Progenitor cell of endocrine pancreas (in vitro differentiated cells): Measurements from ENCODE around the gene FYN. TPM values are rescaled to one million over a fixed set of nuclear protein-coding genes. Genes with fewer than 3 reads are reported as not detected.
A peak's percentile ranks its signal among the peaks of the same experiment; 100 is the strongest.

Experiments
- DNase-seq: peaks from one replicate; pipeline ENCODE4 v3.0.0; 2021; ENCODE audit warnings: low spot score; ENCODE audit not compliant: unreplicated experiment
- H3K27ac Mint-ChIP-seq: 2 replicates; pipeline ENCODE4 v1.8.0; 2021; ENCODE audit warnings: mild to moderate bottlenecking, moderate library complexity, mixed read lengths
- H3K27me3 Mint-ChIP-seq: 2 replicates; pipeline ENCODE4 v1.8.0; 2021; ENCODE audit warnings: mixed read lengths
- H3K36me3 Mint-ChIP-seq: 2 replicates; pipeline ENCODE4 v1.8.0; 2022; ENCODE audit warnings: mixed read lengths; ENCODE audit not compliant: insufficient read depth
- H3K4me1 Mint-ChIP-seq: 2 replicates; pipeline ENCODE4 v1.8.0; 2021; ENCODE audit warnings: low read depth, mixed read lengths
- H3K4me3 Mint-ChIP-seq: 2 replicates; pipeline ENCODE4 v1.8.0; 2021; ENCODE audit warnings: low read depth, mild to moderate bottlenecking, moderate library complexity, mixed read lengths
- H3K9me3 Mint-ChIP-seq: 2 replicates; pipeline ENCODE4 v1.8.0; 2021; ENCODE audit warnings: low read depth, mixed read lengths
- total RNA-seq: library from RNA; stranded (reverse); gene quantifications from 2 replicates; pipeline ENCODE4 v1.2.1, GENCODE V29; 2021
- TF ChIP-seq, protein P1 (sequence below): fragments of 200-600 bp; sonication (generic); IDR thresholded peaks from one replicate; pipeline ENCODE4 v1.5.0; 2021; ENCODE audit warnings: antibody characterized with exemption, mild to moderate bottlenecking; ENCODE audit not compliant: unreplicated experiment

The FYN gene
- total RNA-seq, 1 donor from 2014 or later, result 169 TPM

- Mint-ChIP-seq H3K4me1 (peaks cover 8% of the 10 kb centered on the region), H3K27me3 (peaks cover 21% of the 10 kb centered on the region), H3K4me3 (no peak overlapping the region), H3K9me3 (no peaks in the 10 kb centered on the region), H3K27ac (no peak overlapping the region), H3K36me3 (no peaks in the 10 kb centered on the region)
- TF ChIP-seq, protein P1, sequence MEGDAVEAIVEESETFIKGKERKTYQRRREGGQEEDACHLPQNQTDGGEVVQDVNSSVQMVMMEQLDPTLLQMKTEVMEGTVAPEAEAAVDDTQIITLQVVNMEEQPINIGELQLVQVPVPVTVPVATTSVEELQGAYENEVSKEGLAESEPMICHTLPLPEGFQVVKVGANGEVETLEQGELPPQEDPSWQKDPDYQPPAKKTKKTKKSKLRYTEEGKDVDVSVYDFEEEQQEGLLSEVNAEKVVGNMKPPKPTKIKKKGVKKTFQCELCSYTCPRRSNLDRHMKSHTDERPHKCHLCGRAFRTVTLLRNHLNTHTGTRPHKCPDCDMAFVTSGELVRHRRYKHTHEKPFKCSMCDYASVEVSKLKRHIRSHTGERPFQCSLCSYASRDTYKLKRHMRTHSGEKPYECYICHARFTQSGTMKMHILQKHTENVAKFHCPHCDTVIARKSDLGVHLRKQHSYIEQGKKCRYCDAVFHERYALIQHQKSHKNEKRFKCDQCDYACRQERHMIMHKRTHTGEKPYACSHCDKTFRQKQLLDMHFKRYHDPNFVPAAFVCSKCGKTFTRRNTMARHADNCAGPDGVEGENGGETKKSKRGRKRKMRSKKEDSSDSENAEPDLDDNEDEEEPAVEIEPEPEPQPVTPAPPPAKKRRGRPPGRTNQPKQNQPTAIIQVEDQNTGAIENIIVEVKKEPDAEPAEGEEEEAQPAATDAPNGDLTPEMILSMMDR, result no peak
- no peak for DNase-seq
Observed at GRCh38 chr6:111884068-111884467, 10.8 kb upstream of the FYN start.

DNA sequence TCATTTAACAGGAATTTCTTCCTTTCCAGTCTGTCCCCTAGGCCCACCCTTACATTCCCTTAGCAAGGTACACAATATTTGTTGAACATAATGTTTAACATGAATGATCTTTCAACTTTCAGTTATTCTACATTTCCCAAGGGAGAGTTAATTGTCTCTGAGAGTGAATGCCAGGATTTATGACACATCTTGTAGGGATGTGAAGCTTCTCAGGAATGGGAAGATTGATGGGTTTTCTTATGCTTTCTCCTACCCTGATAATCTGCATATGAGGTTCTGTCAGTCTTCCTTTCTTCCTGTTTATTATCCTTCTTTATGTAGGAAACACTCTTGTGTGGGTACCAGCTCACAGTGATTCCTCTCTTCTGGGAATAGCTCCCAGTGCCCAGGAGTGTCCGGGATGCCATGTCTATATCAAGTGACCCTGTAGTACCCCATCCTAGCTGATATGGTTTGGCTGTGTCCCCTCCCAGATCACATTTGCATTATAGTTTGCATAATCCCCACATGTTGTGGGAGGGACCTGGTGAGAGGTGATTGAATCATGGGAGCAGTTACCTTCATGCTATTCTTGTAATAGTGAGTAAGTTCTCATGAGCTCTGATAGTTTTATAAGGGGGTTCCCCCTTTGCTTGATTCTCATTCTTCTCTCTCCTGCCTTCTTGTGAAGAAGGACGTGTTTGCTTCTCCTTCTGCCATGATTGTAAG lies 7.1 kb upstream of the FYN start:
- Mint-ChIP-seq H3K4me3 (no peak overlapping the region), H3K9me3 (no peaks in the 10 kb centered on the region), H3K4me1 (no peaks in the 10 kb centered on the region), H3K36me3 (no peaks in the 10 kb centered on the region), H3K27me3 (peaks cover 10% of the 10 kb centered on the region), H3K27ac (no peak overlapping the region)
- no peak for DNase-seq
- TF ChIP-seq, protein P1, result no peak

DNA sequence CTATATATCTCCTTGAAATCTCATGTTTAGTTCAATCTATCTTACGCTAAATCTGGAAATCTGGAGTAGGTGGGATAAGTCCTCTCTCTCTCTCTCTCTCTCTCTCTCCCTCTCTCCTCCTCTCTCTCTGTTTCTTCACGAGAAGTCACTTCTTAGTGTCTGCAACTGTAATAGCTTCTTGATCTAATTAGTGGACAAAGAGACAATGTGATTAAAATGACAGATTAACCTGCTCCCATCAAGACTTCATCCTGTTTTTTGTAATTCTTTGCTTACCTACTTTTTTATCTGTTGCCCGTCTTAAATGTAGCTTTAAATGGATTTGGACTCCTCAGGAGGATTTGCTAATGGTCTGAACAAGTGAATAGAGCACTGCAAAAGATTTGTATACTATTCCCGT lies 2.5 kb upstream of the FYN start:
- H3K9me3 Mint-ChIP-seq, result no peaks in the 10 kb centered on the region
- TF ChIP-seq, protein P1, result no peak
- H3K27ac Mint-ChIP-seq, result no peak overlapping the region

DNA sequence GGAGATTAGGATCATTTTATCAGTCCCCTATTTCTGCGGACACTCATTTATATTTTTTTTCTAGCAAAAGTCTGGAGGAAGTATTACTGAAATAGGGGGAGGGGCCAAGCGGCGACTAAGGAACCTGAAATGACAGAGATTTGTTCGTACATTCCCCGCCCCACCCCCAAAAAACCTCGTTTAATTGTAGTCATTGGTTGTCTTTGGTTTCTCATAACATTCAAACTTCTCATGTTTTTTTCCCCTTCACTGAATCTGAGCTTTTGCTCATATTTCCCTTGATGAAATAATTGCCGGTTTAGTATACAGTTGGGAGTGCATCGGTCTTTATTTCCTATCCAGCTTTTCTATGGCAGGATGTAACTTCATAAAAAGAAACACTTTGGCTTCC lies 768 bp upstream of the FYN start:
- no peak for DNase-seq
- peak overlapping the region; percentile 88 for H3K27ac Mint-ChIP-seq

More for the DNA sequence above, 2.5 kb upstream of the FYN start:
- Mint-ChIP-seq H3K36me3 (no peaks in the 10 kb centered on the region), H3K27me3 (peaks cover 13% of the 10 kb centered on the region), H3K4me1 (peaks cover 20% of the 10 kb centered on the region), H3K4me3 (no peak overlapping the region)
- DNase-seq, result no peak

DNA sequence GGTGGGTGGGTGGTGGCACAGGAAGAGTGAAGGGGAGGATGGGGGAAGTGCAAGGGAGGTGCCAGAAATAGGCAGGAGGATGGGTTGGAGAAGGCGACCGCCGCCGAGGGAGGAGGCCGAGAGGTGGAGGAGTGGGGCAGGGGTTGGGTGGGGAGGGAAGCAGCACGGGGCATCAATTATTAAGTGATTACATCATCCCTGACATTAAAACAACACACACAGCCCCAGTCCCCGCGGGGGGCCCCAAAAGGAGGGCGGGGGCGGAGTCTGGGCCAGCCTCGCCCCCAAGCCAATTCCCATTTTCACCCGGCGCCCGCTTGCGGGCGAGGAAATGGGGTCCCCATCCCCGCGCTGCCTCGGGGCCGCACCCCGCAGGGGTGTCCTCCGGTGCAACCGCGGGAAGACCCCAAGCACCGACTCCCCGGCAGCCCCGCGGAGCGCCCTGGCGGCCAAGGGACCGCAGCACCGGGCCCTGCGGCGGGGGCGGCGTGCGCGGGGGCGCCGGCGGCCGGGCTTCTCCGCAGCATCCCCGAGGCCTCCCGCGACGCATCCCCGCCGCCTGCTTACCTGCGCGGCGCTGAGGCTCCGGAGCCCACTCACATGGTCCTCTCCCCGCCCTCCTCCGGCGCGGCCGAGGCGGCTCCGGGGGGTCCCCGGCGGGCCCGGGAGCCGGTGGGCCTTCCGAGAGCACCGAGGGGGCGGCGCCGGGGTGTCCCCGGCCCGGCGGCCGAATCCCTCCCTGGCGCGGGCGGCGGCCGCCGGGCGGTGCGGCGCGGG lies 663 bp downstream of the FYN start:
- peak overlapping the region; percentile 96 for H3K4me3 Mint-ChIP-seq
- peaks cover 4% of the 10 kb centered on the region for H3K36me3 Mint-ChIP-seq
- peak overlapping the region; percentile 88 for H3K27ac Mint-ChIP-seq
- peaks cover 37% of the 10 kb centered on the region for H3K4me1 Mint-ChIP-seq
- H3K27me3 Mint-ChIP-seq, result peaks cover 13% of the 10 kb centered on the region
- peak; percentile 18 for DNase-seq
- H3K9me3 Mint-ChIP-seq, result no peaks in the 10 kb centered on the region
- TF ChIP-seq, protein P1, result no peak

More for the DNA sequence above, 768 bp upstream of the FYN start:
- H3K4me1 Mint-ChIP-seq, result peaks cover 30% of the 10 kb centered on the region
- peak overlapping the region; percentile 86 for H3K4me3 Mint-ChIP-seq
- TF ChIP-seq, protein P1, result no peak
- H3K9me3 Mint-ChIP-seq, result no peaks in the 10 kb centered on the region
- H3K36me3 Mint-ChIP-seq, result no peaks in the 10 kb centered on the region
- peaks cover 13% of the 10 kb centered on the region for H3K27me3 Mint-ChIP-seq
